PFSK-1 (cell line): Measurements from ENCODE around the gene NAV3.

ENCODE experiments used
- FOXP2 ChIP-seq: optimal IDR thresholded peaks from 2 replicates; pipeline ENCODE3; 2011; ENCODE audit warnings: borderline replicate concordance, control low read depth, inconsistent platforms; ENCODE audit not compliant: insufficient read depth; ENCODE audit errors: extremely low read length, extremely low read depth
- POLR2AphosphoS5 ChIP-seq: IDR thresholded peaks from 2 replicates; pipeline ENCODE4 v1.6.1; 2012; ENCODE audit warnings: low read depth, mild to moderate bottlenecking, control low read depth, low read length, moderate library complexity
- SIN3A ChIP-seq: IDR thresholded peaks from 2 replicates; pipeline ENCODE4 v1.6.1; 2012; ENCODE audit warnings: mild to moderate bottlenecking, low read length, moderate library complexity, borderline replicate concordance; ENCODE audit not compliant: insufficient read depth
- TAF1 ChIP-seq: IDR thresholded peaks from 2 replicates; pipeline ENCODE4 v1.6.1; 2012; ENCODE audit warnings: low read length, control low read depth, borderline replicate concordance; ENCODE audit not compliant: insufficient read depth
- TF ChIP-seq, protein P1 (sequence below), 2 experiments: IDR thresholded peaks; 2 replicates each; pipeline versions ENCODE4 v1.6.1 to v1.8.0; 2011 to 2012; ENCODE audit warnings: low read depth in 2 of 2, low read length in 2 of 2, control low read depth in 1 of 2, inconsistent platforms in 1 of 2, mild to moderate bottlenecking in 1 of 2, moderate library complexity in 1 of 2; ENCODE audit not compliant: insufficient read depth in 1 of 2

DNA sequence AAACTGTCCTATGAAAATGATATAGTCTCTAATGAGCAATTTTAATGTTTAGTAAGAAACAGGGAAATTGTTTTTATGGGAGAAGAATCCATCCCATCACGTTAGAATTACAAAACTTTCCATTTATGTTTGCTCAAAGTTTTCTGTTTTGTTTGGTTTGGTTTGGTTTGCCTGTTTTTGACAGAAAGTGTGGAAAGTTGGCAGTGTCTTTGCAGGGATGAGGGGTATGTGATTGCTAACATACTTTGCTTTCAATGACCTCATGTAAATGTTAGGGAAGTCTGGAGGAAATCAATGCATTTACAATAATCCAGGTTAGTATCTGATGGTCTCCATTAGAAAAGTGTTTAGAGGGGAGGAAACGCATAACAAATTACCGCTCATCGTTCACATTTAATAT lies 12.3 kb upstream of the NAV3 start:
- TF ChIP-seq, protein P1, sequence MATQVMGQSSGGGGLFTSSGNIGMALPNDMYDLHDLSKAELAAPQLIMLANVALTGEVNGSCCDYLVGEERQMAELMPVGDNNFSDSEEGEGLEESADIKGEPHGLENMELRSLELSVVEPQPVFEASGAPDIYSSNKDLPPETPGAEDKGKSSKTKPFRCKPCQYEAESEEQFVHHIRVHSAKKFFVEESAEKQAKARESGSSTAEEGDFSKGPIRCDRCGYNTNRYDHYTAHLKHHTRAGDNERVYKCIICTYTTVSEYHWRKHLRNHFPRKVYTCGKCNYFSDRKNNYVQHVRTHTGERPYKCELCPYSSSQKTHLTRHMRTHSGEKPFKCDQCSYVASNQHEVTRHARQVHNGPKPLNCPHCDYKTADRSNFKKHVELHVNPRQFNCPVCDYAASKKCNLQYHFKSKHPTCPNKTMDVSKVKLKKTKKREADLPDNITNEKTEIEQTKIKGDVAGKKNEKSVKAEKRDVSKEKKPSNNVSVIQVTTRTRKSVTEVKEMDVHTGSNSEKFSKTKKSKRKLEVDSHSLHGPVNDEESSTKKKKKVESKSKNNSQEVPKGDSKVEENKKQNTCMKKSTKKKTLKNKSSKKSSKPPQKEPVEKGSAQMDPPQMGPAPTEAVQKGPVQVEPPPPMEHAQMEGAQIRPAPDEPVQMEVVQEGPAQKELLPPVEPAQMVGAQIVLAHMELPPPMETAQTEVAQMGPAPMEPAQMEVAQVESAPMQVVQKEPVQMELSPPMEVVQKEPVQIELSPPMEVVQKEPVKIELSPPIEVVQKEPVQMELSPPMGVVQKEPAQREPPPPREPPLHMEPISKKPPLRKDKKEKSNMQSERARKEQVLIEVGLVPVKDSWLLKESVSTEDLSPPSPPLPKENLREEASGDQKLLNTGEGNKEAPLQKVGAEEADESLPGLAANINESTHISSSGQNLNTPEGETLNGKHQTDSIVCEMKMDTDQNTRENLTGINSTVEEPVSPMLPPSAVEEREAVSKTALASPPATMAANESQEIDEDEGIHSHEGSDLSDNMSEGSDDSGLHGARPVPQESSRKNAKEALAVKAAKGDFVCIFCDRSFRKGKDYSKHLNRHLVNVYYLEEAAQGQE (IDR thresholded peaks at IDR 0.05; ENCODE audit: insufficient read depth in 1 of 2, low read depth in 2 of 2, low read length in 2 of 2): no peak
- TF ChIP-seq TAF1 (no peak), POLR2AphosphoS5 (no peak), FOXP2 (no peak), SIN3A (no peak)
